ENCODE measurements around the gene GRB10. TPM values are rescaled to one million over a fixed set of nuclear protein-coding genes. Genes with fewer than 3 reads are reported as not detected.

Gene GRB10
- polyA plus RNA-seq, 1 donor from 2014 or later: 78.4 TPM

- H3K4me3 ChIP-seq (ENCODE audit: low read length): no peak overlapping the region
- no peaks in the 10 kb centered on the region for H3K9me2 ChIP-seq (ENCODE audit: insufficient read depth, low read length)
- H3K27me3 ChIP-seq (ENCODE audit: insufficient read depth, low read depth, low read length): no peaks in the 10 kb centered on the region
- no peaks in the 10 kb centered on the region for H3K9me3 ChIP-seq (ENCODE audit: low read length)
- H2AFZ ChIP-seq (ENCODE audit: low read depth, low read length): no peak overlapping the region
- no peaks in the 10 kb centered on the region for H4K20me1 ChIP-seq (ENCODE audit: insufficient read depth)
- no peaks in the 10 kb centered on the region for H3F3A ChIP-seq (ENCODE audit: insufficient read depth, low read length, poor library complexity, severe bottlenecking)
- no peaks in the 10 kb centered on the region for H3K79me2 ChIP-seq (replicated peaks; ENCODE audit: insufficient read depth, low read length)
- TF ChIP-seq EZH2 (IDR thresholded peaks at IDR 0.05; ENCODE audit: borderline replicate concordance, insufficient read depth, low read length, poor library complexity, severe bottlenecking): no peak
- no peak for TF ChIP-seq SMC3 (conservative IDR thresholded peaks at IDR 0.05; ENCODE audit: poor library complexity)
- TF ChIP-seq RAD21 (conservative IDR thresholded peaks at IDR 0.05): no peak
- no peak for TF ChIP-seq CTCF (IDR thresholded peaks at IDR 0.05; ENCODE audit: poor library complexity, severe bottlenecking)
- no peak for TF ChIP-seq MXI1 (conservative IDR thresholded peaks at IDR 0.05; ENCODE audit: poor library complexity, severe bottlenecking)
- no peak for TF ChIP-seq POLR2AphosphoS5 (IDR thresholded peaks at IDR 0.05)
- no peak for TF ChIP-seq REST (IDR thresholded peaks at IDR 0.05; ENCODE audit: borderline replicate concordance)
- no peak for TF ChIP-seq EP300 (conservative IDR thresholded peaks at IDR 0.05; ENCODE audit: poor library complexity, severe bottlenecking)
- no peak for TF ChIP-seq TAF1 (IDR thresholded peaks at IDR 0.05; ENCODE audit: low read depth)
- H3K4me2 ChIP-seq (ENCODE audit: low read length): no peak overlapping the region
- no peak overlapping the region for H3K27ac ChIP-seq (ENCODE audit: low read length)
- H3K9ac ChIP-seq (ENCODE audit: low read length): no peak overlapping the region
- no peaks in the 10 kb centered on the region for H3K36me3 ChIP-seq (ENCODE audit: insufficient read depth, low read length)
These were observed 217.2 kb downstream of the GRB10 start for GRCh38 chr7:50565559-50565916.

GRCh38 chr7:50564640-50565558, 217.8 kb downstream of the GRB10 start, which contains the start of gene DDC:
DDC (minus strand) TSS chr7:50565405; CDS start chr7:50544085, 21,320 bp downstream.
- no peak within 1 kb of the TSS for H3K4me2 ChIP-seq (ENCODE audit: low read length)
- no peak within 1 kb of the TSS for H2AFZ ChIP-seq (ENCODE audit: low read depth, low read length)
- no peaks in the 10 kb centered on the region for H3K79me2 ChIP-seq (replicated peaks; ENCODE audit: insufficient read depth, low read length)
- H3K27ac ChIP-seq (ENCODE audit: low read length): no peak within 1 kb of the TSS
- no peaks in the 10 kb centered on the region for H3K36me3 ChIP-seq (ENCODE audit: insufficient read depth, low read length)
- no peak within 1 kb of the TSS for H3K4me3 ChIP-seq (ENCODE audit: low read length)
- no peak within 1 kb of the TSS for H3K9ac ChIP-seq (ENCODE audit: low read length)
- no peaks in the 10 kb centered on the region for H3K9me2 ChIP-seq (ENCODE audit: insufficient read depth, low read length)
- H3K27me3 ChIP-seq (ENCODE audit: insufficient read depth, low read depth, low read length): no peaks in the 10 kb centered on the region
- TF ChIP-seq POLR2AphosphoS5 (IDR thresholded peaks at IDR 0.05) (no peak), EZH2 (IDR thresholded peaks at IDR 0.05; ENCODE audit: borderline replicate concordance, insufficient read depth, low read length, poor library complexity, severe bottlenecking) (no peak), REST (IDR thresholded peaks at IDR 0.05; ENCODE audit: borderline replicate concordance) (no peak), MXI1 (conservative IDR thresholded peaks at IDR 0.05; ENCODE audit: poor library complexity, severe bottlenecking) (no peak), RAD21 (conservative IDR thresholded peaks at IDR 0.05) (no peak), TAF1 (IDR thresholded peaks at IDR 0.05; ENCODE audit: low read depth) (no peak), SMC3 (conservative IDR thresholded peaks at IDR 0.05; ENCODE audit: poor library complexity) (no peak), EP300 (conservative IDR thresholded peaks at IDR 0.05; ENCODE audit: poor library complexity, severe bottlenecking) (no peak), CTCF (IDR thresholded peaks at IDR 0.05; ENCODE audit: poor library complexity, severe bottlenecking) (no peak)
- no peaks in the 10 kb centered on the region for H4K20me1 ChIP-seq (ENCODE audit: insufficient read depth)
- H3F3A ChIP-seq (ENCODE audit: insufficient read depth, low read length, poor library complexity, severe bottlenecking): no peaks in the 10 kb centered on the region
- no peaks in the 10 kb centered on the region for H3K9me3 ChIP-seq (ENCODE audit: low read length)
